GM23248 (cell line): Measurements from ENCODE around the gene IRF2BP2. TPM values are rescaled to one million over a fixed set of nuclear protein-coding genes. Genes with fewer than 3 reads are reported as not detected.

Source experiments
- DNase-seq: peaks from one replicate; pipeline ENCODE4 v3.0.0-alpha.2; 2015
- H2AFZ ChIP-seq: fragments of 200-600 bp; sonication (generic); 2 replicates; pipeline ENCODE4 v1.6.1; 2016; ENCODE audit warnings: antibody characterized with exemption
- H3F3A ChIP-seq: fragments of 200-600 bp; sonication (generic); 2 replicates; pipeline ENCODE4 v1.6.1; 2016; ENCODE audit warnings: mild to moderate bottlenecking, antibody characterized with exemption, mixed run types; ENCODE audit not compliant: insufficient read depth
- H3K27ac ChIP-seq: fragments of 200-600 bp; sonication (generic); 2 replicates; pipeline ENCODE4 v1.5.1; 2016; ENCODE audit warnings: mild to moderate bottlenecking
- H3K27me3 ChIP-seq: fragments of 200-600 bp; sonication (generic); replicated peaks from 2 replicates; pipeline ENCODE4 v1.6.1; 2016; ENCODE audit warnings: mild to moderate bottlenecking; ENCODE audit not compliant: insufficient read depth
- H3K36me3 ChIP-seq: fragments of 200-600 bp; sonication (generic); 2 replicates; pipeline ENCODE4 v1.6.1; 2016; ENCODE audit warnings: low read depth, mild to moderate bottlenecking
- H3K4me1 ChIP-seq: fragments of 200-600 bp; sonication (generic); 2 replicates; pipeline ENCODE4 v1.6.1; 2016; ENCODE audit warnings: mild to moderate bottlenecking; ENCODE audit not compliant: insufficient read depth
- H3K4me2 ChIP-seq: fragments of 200-600 bp; sonication (generic); one replicate; pipeline ENCODE4 v1.6.1; 2016; ENCODE audit warnings: mild to moderate bottlenecking; ENCODE audit not compliant: unreplicated experiment
- H3K4me3 ChIP-seq: fragments of 200-600 bp; sonication (generic); 2 replicates; pipeline ENCODE4 v1.5.1; 2016; ENCODE audit warnings: mild to moderate bottlenecking
- H3K79me2 ChIP-seq: fragments of 200-600 bp; sonication (generic); 2 replicates; pipeline ENCODE4 v1.6.1; 2016; ENCODE audit warnings: mild to moderate bottlenecking; ENCODE audit not compliant: insufficient read depth
- H3K9ac ChIP-seq: fragments of 200-600 bp; sonication (generic); 2 replicates; pipeline ENCODE4 v1.6.1; 2016; ENCODE audit warnings: mild to moderate bottlenecking
- H3K9me2 ChIP-seq: fragments of 200-600 bp; sonication (generic); 2 replicates; pipeline ENCODE4 v1.6.1; 2016; ENCODE audit warnings: mixed run types, mild to moderate bottlenecking, moderate library complexity; ENCODE audit not compliant: insufficient read depth
- H3K9me3 ChIP-seq: fragments of 200-600 bp; sonication (generic); one replicate; pipeline ENCODE4 v1.6.1; 2017; ENCODE audit warnings: low read depth
- H4K20me1 ChIP-seq: fragments of 200-600 bp; sonication (generic); 2 replicates; pipeline ENCODE4 v1.6.0; 2016; ENCODE audit not compliant: insufficient read depth
- EZH2 ChIP-seq: fragments of 200-600 bp; sonication (generic); IDR thresholded peaks from 2 replicates; pipeline ENCODE4 v1.6.1; 2018; ENCODE audit warnings: antibody characterized with exemption, mild to moderate bottlenecking; ENCODE audit not compliant: insufficient read depth, poor library complexity, severe bottlenecking
- EZH2phosphoT487 ChIP-seq: fragments of 200-600 bp; sonication (generic); IDR thresholded peaks from 2 replicates; pipeline ENCODE4 v1.6.1; 2018; ENCODE audit warnings: antibody characterized with exemption, moderate library complexity, mild to moderate bottlenecking, low read depth; ENCODE audit not compliant: insufficient read depth
- WGBS, 2 experiments: methylation state at CpG; one replicate each; pipeline ENCODE4 v1.1.6; 2015 to 2017; ENCODE audit warnings: low lambda C conversion rate in 2 of 2, low coverage in 1 of 2; ENCODE audit errors: missing lambda C conversion rate in 2 of 2; 5-methylcytosine and 5-hydroxymethylcytosine counted together
- in situ Hi-C: fragments of 300-500 bp; cut with MboI; formaldehyde crosslinking; loops from 2 replicates; pipeline ENCODE4 v1.15.0; 2020
- polyA plus RNA-seq: library from polyadenylated mRNA; unstranded; fragments of >200 nt; fragmentation: Nextera tagmentation; extraction: Ambion mirVana; gene quantifications from 2 replicates; pipeline ENCODE4 v1.2.1, GENCODE V29; 2016
- total RNA-seq: library from RNA; depleted of rRNA; stranded (reverse); fragments of >200 nt; shearing (Covaris generic); gene quantifications from 2 replicates; pipeline ENCODE4 v1.2.3, GENCODE V29; 2014

Gene IRF2BP2
- total and polyA plus RNA-seq, 2 experiments from 2014 or later = 12.9 to 60.7 TPM

DNA sequence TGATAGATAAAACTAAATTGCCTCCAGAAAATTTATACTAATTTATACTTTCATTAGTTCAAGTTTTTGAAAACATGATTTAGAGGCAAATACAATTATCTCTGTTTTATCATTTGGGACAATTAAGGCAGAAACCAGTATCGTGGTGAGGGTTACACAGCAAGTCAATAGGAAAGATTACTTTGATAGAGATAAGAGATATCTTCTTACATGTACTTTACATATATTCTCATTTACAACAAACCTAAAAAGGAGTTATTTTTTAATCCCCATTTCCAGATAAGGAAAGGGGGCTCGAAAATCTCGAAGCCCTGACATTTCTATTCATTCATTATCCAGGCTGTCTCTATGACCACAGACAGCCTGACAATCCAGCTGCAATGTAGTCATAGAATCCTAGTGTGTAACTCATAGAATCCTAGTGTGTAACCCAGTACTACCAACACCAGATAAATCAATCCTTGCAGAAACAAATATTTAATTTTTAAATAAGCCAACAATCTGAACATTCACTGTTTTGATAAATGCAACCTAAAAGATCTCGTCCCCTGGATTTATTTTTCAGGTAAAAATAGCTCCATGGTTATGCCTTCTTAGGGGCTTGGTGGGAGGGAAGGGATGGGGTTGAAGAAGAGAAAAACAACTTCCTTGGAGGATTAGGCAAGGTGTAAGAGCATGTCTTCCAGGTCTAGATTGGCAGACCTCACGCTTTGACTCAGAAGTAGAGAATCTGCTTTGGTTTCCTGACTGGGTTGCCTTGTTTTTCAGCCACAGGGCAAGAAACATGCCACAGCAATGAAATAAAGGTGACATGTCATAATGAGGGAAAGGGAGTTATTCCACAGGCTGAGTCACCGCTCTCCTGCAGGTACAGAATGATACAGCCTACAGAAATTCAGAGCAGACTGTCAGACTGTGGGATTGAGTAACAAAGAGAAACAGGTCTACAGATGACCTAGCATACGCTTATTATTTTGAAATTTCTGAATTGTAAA lies 45.6 kb downstream of the IRF2BP2 start:
- H4K20me1 ChIP-seq = no peaks in the 10 kb centered on the region
- in situ Hi-C loops = no loop called here
- H3K4me1 ChIP-seq = peaks cover 27% of the 10 kb centered on the region
- H3K9me2 ChIP-seq = no peaks in the 10 kb centered on the region
- H3K9ac ChIP-seq = no peak overlapping the region; the same call in 1 of the 2 replicates
- no peak overlapping the region for H2AFZ ChIP-seq
- H3K27ac ChIP-seq = peak overlapping the region; percentile 78
- no peak overlapping the region for H3K4me3 ChIP-seq
- H3F3A ChIP-seq = peaks cover 19% of the 10 kb centered on the region
- H3K4me2 ChIP-seq = peak overlapping the region; percentile 45
- no peaks in the 10 kb centered on the region for H3K79me2 ChIP-seq
- TF ChIP-seq EZH2phosphoT487 = no peak
- TF ChIP-seq EZH2 = no peak
- DNase-seq = peak; percentile 89
- 64 to 65% methylated on average over 7 of the region's 7 CpGs for WGBS, 2 experiments
- H3K36me3 ChIP-seq = no peaks in the 10 kb centered on the region
- H3K9me3 ChIP-seq = no peaks in the 10 kb centered on the region
- no peaks in the 10 kb centered on the region for H3K27me3 ChIP-seq

DNA sequence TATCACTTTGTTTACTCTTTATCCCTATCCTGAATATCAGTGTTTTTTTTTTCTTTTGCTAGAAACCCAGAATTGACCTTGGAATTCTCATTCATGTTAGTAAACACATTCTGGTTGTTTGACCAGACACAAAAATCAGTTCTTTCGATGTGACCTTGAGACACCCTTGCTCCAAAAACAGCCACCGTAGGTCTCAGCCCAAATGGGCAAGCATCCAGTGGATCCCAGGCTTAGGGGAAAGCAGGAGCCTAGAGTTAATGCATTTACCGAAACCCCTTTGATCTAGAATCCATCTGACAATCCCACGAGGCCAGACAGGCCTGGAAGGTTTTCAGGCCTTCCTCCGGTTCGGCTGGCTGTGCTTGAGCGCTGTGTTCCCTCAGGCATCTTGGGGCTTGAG lies 47.6 kb downstream of the IRF2BP2 start:
- H3K4me2 ChIP-seq = no peak overlapping the region
- peaks cover 27% of the 10 kb centered on the region for H3K4me1 ChIP-seq
- no peak overlapping the region for H3K9ac ChIP-seq
- no peak for DNase-seq
- no peak overlapping the region for H3K27ac ChIP-seq
- in situ Hi-C loops = no loop called here
- TF ChIP-seq EZH2phosphoT487 = no peak
- no peak for TF ChIP-seq EZH2
- 95 to 97% methylated on average over 7 of the region's 7 CpGs for WGBS, 2 experiments
- H3K9me2 ChIP-seq = no peaks in the 10 kb centered on the region
- H3K9me3 ChIP-seq = no peaks in the 10 kb centered on the region
- peaks cover 19% of the 10 kb centered on the region for H3F3A ChIP-seq
- no peaks in the 10 kb centered on the region for H3K79me2 ChIP-seq
- no peak overlapping the region for H2AFZ ChIP-seq
- H4K20me1 ChIP-seq = no peaks in the 10 kb centered on the region
- no peaks in the 10 kb centered on the region for H3K27me3 ChIP-seq
- no peak overlapping the region for H3K4me3 ChIP-seq
- H3K36me3 ChIP-seq = no peaks in the 10 kb centered on the region

DNA sequence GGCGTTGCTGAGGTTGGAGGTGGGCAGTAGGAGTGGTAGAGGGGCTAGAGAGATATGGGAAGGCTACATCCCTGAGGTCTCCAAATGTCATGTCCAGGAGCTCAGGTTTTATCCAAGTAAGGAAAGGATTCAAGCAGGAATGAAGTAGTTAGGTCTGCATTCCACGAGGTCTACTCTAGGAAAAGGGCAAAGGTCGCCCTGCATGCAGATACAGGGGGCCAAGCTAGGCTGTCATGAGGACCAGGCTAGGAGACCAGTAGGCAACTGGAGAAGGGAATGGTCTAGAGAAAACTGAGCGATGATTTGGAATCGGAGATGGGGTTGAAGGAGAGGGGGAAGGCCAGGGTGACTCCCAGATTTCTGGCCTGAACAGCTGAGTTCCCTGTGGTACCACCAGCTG lies 48.7 kb downstream of the IRF2BP2 start:
- 87 to 89% methylated on average over 5 of the region's 5 CpGs for WGBS, 2 experiments
- TF ChIP-seq EZH2phosphoT487 (no peak), EZH2 (no peak)
- in situ Hi-C loops = no loop called here

DNA sequence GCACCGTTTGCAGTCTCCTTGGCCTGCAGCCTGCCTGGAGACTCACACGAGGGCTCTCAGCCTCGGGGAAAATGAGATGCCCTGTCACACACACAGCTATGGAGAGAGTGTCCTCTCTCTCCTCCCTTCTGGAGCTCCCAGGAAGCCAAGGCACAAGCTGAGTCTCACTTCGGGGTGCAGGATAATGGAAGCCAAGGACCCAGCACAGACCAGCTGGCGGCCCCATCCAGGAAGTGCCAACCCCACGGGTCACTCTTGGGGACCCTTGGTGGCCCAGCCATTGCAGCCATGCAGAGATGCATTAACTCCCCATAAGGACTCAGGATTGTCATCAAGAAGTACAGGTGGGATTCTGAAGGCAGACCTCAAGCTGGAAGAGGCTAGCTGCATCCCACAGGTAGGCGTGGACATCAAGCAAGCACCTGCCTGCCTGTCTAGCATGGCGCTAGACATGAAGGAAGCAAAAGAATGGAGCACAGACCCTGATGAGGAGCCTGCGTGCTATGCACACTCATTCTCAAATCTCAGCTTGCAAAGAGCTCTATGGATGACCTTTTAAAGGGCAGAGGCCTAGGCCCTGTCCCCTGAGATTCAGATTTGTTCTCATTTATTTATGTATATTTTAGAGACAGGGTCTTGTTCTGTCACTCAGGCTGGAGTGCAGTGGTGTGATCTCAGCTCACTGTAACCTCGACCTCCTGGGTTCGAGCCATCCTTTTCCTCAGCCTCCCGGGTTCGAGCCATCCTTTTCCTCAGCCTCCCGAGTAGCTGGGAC lies 49.9 kb downstream of the IRF2BP2 start:
- 71 to 79% methylated on average over 14 of the region's 14 CpGs for WGBS, 2 experiments
- DNase-seq = no peak
- no peaks in the 10 kb centered on the region for H3K9me2 ChIP-seq

More for the DNA sequence above, 48.7 kb downstream of the IRF2BP2 start:
- no peak overlapping the region for H3K4me2 ChIP-seq
- H3K9me3 ChIP-seq = no peaks in the 10 kb centered on the region
- H3F3A ChIP-seq = peaks cover 19% of the 10 kb centered on the region
- no peaks in the 10 kb centered on the region for H3K36me3 ChIP-seq
- no peaks in the 10 kb centered on the region for H3K9me2 ChIP-seq
- no peak for DNase-seq
- no peak overlapping the region for H3K4me3 ChIP-seq
- no peak overlapping the region for H2AFZ ChIP-seq
- H4K20me1 ChIP-seq = no peaks in the 10 kb centered on the region
- H3K4me1 ChIP-seq = peaks cover 27% of the 10 kb centered on the region
- no peaks in the 10 kb centered on the region for H3K79me2 ChIP-seq
- no peak overlapping the region for H3K27ac ChIP-seq
- H3K27me3 ChIP-seq = no peaks in the 10 kb centered on the region
- no peak overlapping the region for H3K9ac ChIP-seq

More for the DNA sequence above, 49.9 kb downstream of the IRF2BP2 start:
- Histone ChIP-seq H3K9me3 (no peaks in the 10 kb centered on the region), H3K4me1 (peaks cover 15% of the 10 kb centered on the region), H3K4me3 (no peak overlapping the region), H3K36me3 (no peaks in the 10 kb centered on the region), H4K20me1 (no peaks in the 10 kb centered on the region), H3F3A (peaks cover 11% of the 10 kb centered on the region; the same call in 1 of the 2 replicates), H3K79me2 (no peaks in the 10 kb centered on the region), H3K9ac (no peak overlapping the region), H3K4me2 (no peak overlapping the region), H3K27ac (no peak overlapping the region), H3K27me3 (no peaks in the 10 kb centered on the region), H2AFZ (no peak overlapping the region)
- in situ Hi-C loops = no loop called here
- no peak for TF ChIP-seq EZH2phosphoT487
- no peak for TF ChIP-seq EZH2
